Measurements from ENCODE around the gene NPAS3.

NPAS3 gene

DNA sequence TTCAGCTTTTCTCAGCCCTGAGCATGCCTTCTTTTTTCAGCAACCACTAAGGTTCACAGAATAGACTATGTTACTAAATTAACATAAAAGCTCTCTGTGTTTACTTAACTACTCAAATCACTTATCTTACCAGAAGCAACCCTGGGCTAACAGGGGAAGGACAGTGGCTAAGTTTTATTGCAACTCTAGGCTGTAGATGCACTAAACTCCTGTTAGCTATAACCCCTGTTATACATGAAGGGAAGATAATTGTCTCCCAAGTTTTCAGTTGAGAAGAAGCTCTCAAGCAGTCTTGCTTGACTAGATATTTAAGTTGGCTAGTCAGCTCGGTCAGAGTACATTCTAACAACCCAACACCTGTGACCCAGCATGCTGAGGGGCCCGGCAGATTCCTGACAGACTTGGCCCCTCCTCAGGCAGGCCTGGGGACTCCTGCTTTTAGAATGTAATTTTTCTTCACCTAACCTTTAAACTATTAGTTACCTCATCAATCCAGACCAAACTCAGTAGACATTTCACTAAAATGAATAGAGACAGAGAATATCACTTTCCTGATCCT lies 547.7 kb downstream of the NPAS3 start:
- no peak for DNase-seq

DNA sequence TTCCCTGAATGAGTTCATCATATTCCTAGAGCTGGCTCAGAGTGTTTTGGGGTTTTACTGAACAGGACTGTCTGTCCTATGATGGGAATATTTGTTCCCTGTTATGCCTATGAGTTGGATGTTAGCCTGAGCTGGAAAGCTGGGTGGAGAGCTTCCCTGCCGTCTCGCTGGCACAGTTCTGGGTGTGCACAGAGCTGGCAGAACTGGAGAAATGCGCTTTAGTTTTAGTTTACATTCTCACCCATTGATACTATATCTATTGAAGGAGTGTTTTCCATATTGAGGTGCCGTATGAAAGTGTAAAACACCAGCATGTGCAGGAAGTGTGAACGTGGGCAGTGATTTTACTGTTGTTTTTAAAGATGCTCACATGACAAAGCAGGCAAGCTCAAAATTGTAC lies 549.9 kb downstream of the NPAS3 start:
- no peak for DNase-seq

GRCh38 chr14:33490555-33490954 lies 551.9 kb downstream of the NPAS3 start:
- DNase-seq: no peak

- DNase-seq: no peak
These were observed 552.4 kb downstream of the NPAS3 start for GRCh38 chr14:33491112-33491511.

- no peak for DNase-seq
These were observed 553.8 kb downstream of the NPAS3 start for GRCh38 chr14:33492491-33492890.

GRCh38 chr14:33493266-33493665 lies 554.6 kb downstream of the NPAS3 start:
- no peak for DNase-seq

DNA sequence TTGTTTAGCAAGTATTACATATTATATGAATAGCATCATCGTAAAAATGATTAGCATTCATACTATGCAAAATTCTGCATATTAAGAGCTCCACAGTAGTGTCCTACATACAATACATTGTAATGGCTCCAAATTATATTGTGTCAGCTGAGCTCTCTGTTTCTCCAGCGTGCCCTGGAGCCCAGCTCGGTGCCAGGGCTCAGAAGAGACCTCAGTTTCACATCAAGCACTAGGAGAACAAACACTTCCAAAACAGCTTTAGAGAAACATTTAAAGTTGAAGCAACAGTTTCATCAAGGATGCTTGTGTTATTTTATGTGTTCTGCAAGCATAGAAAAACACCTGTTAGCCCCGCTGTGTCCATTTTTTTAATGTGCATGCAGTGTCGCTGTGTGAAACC lies 555.3 kb downstream of the NPAS3 start:
- DNase-seq: no peak

GRCh38 chr14:33499687-33500086 lies 561.0 kb downstream of the NPAS3 start:
- DNase-seq: no peak

GRCh38 chr14:33504246-33505099 lies 565.8 kb downstream of the NPAS3 start:
- DNase-seq: no peak

DNA sequence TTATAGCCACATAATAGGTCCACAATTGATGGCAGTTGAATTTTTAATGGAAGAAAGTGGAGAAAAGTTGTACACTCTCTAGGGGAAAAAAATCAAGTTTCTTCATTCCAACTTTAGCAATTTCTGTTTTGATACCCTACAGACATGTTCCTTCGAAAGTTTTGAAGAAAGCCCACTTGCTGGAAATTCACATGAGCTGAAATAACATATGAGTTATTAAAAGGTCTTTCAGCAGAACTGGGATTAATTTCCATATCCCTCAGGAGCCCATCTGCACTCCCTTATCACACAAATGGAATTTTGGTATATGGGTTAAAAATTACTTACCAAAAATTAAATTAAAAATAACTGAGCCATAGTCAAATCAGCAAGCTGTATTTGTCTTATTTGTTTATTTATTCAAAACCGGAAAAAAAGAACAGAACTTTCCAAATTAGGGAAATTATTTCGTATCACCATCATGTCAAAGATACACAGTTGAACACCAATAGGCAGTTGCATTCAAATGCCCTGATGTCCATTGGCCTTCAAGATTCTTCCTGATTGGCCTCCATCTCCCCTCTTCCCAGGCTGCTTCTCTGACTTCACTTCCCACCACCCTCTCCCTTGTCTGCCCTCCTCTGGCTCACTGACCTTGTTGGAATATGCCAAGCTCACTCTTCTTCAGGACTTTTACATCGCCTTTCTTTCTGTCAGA lies 566.7 kb downstream of the NPAS3 start:
- no peak for DNase-seq

- DNase-seq: no peak
These were observed 567.3 kb downstream of the NPAS3 start for GRCh38 chr14:33505963-33506329.

DNA sequence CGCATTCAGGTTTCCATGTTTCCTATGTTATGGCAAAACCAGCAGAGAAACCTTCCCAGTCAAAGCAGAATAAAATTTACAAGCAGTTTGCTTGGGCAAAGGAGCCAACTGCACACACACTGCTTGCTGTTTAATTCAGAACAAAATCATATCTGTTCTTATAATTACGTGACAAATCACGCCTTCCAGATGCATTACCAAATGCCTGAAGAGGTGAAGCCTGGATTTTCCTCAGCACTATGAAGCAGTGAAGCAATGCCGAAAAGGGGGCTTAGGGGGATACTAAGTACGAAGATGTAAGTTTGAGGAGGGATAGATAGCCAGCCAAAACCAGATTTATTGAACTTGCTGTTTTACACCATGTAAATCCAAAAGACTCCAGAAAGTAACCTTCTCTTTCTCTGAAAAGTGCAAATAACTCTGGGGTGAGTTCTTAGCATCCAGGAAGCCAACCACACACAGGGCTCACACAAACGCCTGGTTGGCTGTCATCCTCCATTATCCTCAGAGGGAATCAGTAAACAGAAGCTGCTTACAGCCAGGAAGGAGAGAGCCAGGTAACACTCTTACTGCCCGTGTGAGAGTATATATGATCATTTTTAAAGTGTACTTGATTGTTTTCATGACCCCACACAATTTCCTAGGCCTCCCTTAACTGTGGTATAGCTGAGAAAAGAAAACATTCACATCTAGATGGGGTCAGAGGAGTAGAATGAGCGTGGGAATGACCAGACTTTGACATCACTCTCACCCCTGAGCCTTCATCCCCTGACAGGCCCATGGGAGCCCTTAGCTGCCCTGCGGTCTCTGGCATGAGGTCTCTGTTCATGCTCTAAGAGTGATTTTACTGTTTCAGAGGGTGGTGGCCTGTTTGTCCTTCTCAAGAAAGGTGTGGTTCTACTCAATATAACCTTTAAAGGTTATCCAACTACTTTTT lies 569.7 kb downstream of the NPAS3 start:
- DNase-seq: no peak

GRCh38 chr14:33509454-33509853 lies 570.8 kb downstream of the NPAS3 start:
- DNase-seq: no peak

DNA sequence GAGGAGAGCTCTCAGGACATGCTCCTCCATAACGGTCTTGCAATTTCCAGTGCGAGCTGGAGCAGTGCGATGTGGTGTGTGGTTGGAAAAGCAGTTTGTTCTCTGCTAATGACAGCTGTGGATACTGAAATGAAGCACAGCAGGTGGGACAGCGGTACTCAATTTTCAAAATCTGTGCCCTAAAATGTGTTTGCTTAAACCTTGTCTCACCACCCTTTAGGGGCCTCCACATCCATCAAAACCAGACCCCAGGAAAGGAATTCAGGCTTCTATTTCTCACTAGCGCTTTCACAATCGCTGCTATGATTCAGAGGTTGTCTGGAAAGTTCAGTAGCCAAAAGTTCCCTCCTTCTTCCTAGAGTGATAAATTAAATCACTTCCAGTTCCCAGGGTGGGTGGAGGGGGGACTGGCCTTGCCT lies 571.4 kb downstream of the NPAS3 start:
- DNase-seq: no peak

DNA sequence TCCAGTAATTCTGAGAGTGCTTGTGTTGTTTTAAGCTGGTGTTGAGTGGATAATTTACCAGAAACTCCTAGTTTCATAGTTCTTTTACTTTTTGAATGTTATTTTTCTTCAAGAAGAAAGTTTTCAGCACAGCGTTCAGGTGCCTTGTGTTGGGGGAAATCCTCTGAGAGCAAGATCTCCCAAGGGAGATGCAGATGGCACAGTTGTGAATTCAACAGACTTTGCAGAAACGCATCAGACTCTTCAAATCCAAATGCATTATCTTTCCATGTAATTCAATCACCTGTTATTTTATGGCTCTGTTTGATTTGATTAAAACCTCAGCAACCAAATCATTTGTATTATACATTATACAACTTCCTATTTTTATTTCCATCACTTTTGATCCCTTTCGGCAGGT lies 572.3 kb downstream of the NPAS3 start:
- no peak for DNase-seq

- no peak for DNase-seq
These were observed 573.4 kb downstream of the NPAS3 start for GRCh38 chr14:33511851-33512640.

DNA sequence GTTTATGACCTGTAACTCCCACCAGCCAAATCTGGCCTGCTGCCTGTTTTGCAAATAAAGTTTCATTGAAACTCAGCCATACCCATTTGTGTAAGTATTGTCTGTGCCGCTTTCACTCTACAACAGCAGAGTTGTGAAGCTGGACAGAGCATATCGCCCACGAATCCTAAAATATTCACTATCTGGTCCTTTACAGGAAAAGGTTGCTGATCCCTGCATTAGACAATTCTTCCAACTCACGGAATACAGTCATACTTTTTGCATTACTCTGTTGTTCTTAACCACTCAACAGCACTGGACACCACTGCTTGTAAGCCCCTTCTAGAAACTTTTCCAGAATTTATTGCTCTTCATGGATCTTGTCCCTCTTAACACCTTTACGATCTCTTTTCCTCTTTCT lies 576.8 kb downstream of the NPAS3 start:
- DNase-seq: no peak

GRCh38 chr14:33515899-33516298 lies 577.2 kb downstream of the NPAS3 start:
- no peak for DNase-seq

GRCh38 chr14:33516898-33517436 lies 578.3 kb downstream of the NPAS3 start:
- no peak for DNase-seq

- no peak for DNase-seq
These were observed 582.5 kb downstream of the NPAS3 start for GRCh38 chr14:33521192-33521591.

DNA sequence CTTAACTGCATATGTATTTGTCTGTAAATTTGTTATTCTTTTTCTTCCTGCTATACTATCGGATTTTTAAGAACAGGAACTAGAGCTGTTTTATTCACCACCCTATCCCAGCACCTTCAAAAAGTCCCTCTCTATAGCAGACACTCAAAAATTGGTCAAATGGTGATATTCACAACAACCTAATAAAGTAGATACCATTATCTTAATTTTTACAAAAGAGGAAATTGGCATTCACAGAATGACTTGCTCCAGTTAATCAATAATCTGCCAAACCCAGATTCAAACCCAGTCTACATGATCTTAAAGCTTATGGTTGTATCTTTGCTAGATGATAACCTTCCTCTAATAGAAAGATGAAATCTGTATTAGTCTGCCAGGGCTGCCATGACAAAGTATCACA lies 585.6 kb downstream of the NPAS3 start:
- DNase-seq: no peak

GRCh38 chr14:33525626-33526025 lies 586.9 kb downstream of the NPAS3 start:
- DNase-seq: no peak

Data from T1000 (cell line).